Activated CD4-positive, alpha-beta T cell treated with anti-CD3 and anti-CD28 coated beads, Interleukin-2, amount 10 ng/mL, durations not matched to agents 7 days and 5 days (primary cell): ENCODE results near the gene PTRH1. TPM values are rescaled to one million over a fixed set of nuclear protein-coding genes. Genes with fewer than 3 reads are reported as not detected.

Experiments
- CTCF ChIA-PET: fragments of 350-600 bp; sonication (Branson Sonifier 250); formaldehyde crosslinking; loops from one replicate; lab custom pipeline; 2021; ENCODE audit warnings: antibody characterized with exemption; lab: Charles Lee
- POLR2A ChIA-PET: fragments of 350-600 bp; sonication (Branson Sonifier 250); formaldehyde crosslinking; loops from one replicate; lab custom pipeline; 2021; ENCODE audit warnings: antibody characterized with exemption; lab: Charles Lee
- DNase-seq: peaks from one replicate; pipeline ENCODE4 v3.0.0-alpha.2; 2020
- H3K27ac Mint-ChIP-seq: one replicate; pipeline ENCODE4 v1.8.0; 2021; ENCODE audit warnings: mild to moderate bottlenecking, moderate library complexity, mixed read lengths
- H3K27me3 Mint-ChIP-seq: one replicate; pipeline ENCODE4 v1.8.0; 2021; ENCODE audit warnings: mixed read lengths
- H3K36me3 Mint-ChIP-seq: one replicate; pipeline ENCODE4 v1.8.0; 2021; ENCODE audit warnings: low read depth, mixed read lengths
- H3K4me1 Mint-ChIP-seq: one replicate; pipeline ENCODE4 v1.8.0; 2021; ENCODE audit warnings: mixed read lengths
- H3K4me3 Mint-ChIP-seq: one replicate; pipeline ENCODE4 v1.8.0; 2021; ENCODE audit warnings: mild to moderate bottlenecking, moderate library complexity, mixed read lengths
- H3K9me3 Mint-ChIP-seq: one replicate; pipeline ENCODE4 v1.8.0; 2021; ENCODE audit warnings: mixed read lengths
- total RNA-seq, 2 experiments: library from RNA; stranded (reverse); gene quantifications; one replicate each; pipeline ENCODE4 v1.2.3, GENCODE V29; 2021

Gene PTRH1
- total RNA-seq, 2 experiments from 2014 or later: 8.7 to 11.0 TPM

DNA sequence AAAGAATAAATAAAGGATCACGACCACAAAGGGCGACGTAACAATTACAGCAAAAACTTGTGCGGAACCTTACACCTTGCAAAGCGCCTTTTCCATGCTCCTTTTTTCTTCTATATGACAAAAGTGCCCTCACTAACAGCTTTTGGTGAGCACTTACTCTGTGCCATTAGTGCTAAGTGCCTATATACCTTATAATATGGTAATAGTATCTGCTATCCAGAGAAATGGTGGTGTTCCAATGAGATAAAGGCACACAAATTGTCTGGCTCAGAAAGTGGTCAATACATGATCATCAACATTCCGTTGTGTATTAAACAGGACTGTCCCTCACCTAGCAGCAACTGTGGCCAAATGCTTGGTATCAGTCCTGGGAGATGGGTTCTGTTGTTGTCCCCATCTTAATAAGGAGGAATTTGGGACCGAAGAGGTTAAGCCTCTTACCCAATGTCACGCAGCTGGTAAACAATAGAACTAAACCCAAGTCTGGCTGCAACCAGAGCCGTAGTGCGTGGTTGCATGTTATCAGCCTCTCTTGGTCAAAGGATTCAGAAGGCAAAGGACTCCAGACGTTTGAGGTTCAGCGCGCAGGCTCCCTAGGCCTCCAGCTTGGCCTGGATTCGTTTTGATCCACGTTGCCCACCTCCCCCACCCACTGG, 20.2 kb upstream of the PTRH1 start:
- Mint-ChIP-seq H3K4me3 (peak overlapping the region; percentile 82), H3K9me3 (no peaks in the 10 kb centered on the region), H3K27ac (peak overlapping the region; percentile 94), H3K4me1 (peaks cover 27% of the 10 kb centered on the region), H3K27me3 (no peaks in the 10 kb centered on the region), H3K36me3 (peaks cover 17% of the 10 kb centered on the region)
- CTCF ChIA-PET: interaction anchor here (0.9 to 3.0 kb wide), 41 partner anchors 9 to 402 kb away, joined by 3 to 31 read pairs (median 8); partner anchors contain the start of genes CDK9, CFAP157, PIP5KL1 and PTRH1
- POLR2A ChIA-PET: interaction anchor here (1.0 to 1.5 kb wide), 2 partner anchors 50 to 62 kb away, joined by 3 read pairs; no protein-coding TSS in a partner anchor
- no peak for DNase-seq

DNA sequence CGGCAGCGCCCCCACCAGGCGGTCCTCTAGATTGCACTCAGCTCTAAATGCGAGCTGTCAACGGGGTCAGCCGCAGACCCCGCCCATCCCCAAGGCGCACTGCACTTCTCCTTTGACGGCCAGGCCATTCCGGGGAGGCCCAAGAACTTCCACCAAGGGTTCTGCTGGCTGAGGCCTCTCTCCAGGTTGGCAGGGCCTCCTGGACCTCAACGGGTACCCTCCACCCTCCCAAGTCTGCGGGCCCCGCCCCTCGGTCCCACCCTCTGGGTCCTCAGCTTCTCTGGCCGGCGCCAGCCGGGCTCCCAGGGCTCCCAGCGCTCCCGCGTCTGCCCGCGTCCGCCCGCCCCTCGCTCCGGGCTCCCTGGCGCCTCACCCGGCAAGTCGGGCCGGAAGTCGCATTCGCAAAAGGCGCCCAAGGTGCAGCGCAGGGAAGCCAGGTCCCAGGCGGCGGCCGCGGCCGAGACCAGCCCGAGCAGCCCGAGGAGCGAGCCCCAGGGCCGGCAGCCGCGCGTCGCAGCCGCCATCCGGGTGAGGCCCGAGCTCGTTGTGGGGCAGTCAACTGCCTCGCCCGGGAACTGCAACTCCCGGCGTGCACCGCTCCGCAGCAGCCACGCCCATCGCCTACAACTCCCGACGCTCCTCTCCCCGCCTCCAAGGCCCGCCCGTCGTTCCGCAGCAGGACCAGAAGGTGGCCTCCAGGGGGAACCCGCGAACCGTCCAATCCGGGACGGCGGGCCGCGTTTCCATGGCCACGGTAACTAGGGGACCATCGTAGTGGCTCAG, 19.5 kb upstream of the PTRH1 start, which contains the start of gene TOR2A:
TOR2A (minus strand) TSS at position 548 of the 783 bp plus-strand sequence; CDS start at position 524, 24 bp downstream.
- peak within 1 kb of the TSS; percentile 82 for H3K4me3 Mint-ChIP-seq
- peak within 1 kb of the TSS; percentile 94 for H3K27ac Mint-ChIP-seq

DNA sequence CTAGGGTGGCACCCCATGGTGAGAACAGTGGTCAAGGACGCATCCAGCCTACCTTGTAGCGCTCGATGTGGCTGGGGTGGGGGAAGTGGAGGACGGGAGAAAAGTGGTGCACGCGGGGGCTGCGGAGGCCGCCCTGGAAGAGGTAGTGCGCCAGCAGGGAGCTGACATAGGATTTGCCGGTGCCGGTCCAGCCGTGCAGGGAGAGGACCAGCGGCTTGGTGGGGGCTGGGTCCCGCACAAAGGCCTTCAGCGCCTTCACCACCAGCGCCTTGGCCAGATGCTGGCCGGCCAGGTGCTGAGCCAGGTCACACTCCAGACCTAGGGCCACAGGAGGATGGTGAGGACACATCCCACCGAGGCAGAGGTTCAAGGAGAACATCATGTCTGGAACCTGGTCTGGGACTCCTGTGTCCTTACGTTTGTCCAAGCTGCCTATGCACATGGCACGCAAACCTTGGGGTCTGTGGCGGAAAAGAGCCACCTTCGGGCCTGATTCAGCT, 18.8 kb upstream of the PTRH1 start:
- H3K27ac Mint-ChIP-seq: peak overlapping the region; percentile 94
- ChIA-PET POLR2A (interaction anchor here (1.5 kb wide), 1 partner anchor 51 kb away, joined by 3 read pairs; no protein-coding TSS in a partner anchor), CTCF (interaction anchor here (0.6 to 3.0 kb wide), 70 partner anchors 9 to 403 kb away, joined by 3 to 31 read pairs (median 5); partner anchors contain the start of genes CDK9, CFAP157, PIP5KL1 and PTRH1)
- peaks cover 15% of the 10 kb centered on the region for H3K36me3 Mint-ChIP-seq
- H3K4me1 Mint-ChIP-seq: peaks cover 27% of the 10 kb centered on the region
- no peaks in the 10 kb centered on the region for H3K9me3 Mint-ChIP-seq
- no peak for DNase-seq
- H3K4me3 Mint-ChIP-seq: peak overlapping the region; percentile 82
- no peaks in the 10 kb centered on the region for H3K27me3 Mint-ChIP-seq

More for the DNA sequence above, 19.5 kb upstream of the PTRH1 start, which contains the start of gene TOR2A:
- DNase-seq: peak; percentile 99
- POLR2A ChIA-PET: interaction anchor here (1.0 to 1.5 kb wide), 2 partner anchors 50 to 62 kb away, joined by 3 read pairs; no protein-coding TSS in a partner anchor
- no peaks in the 10 kb centered on the region for H3K9me3 Mint-ChIP-seq
- CTCF ChIA-PET: interaction anchor here (0.6 to 3.0 kb wide), 80 partner anchors 9 to 403 kb away, joined by 3 to 31 read pairs (median 5); partner anchors contain the start of genes CDK9, CFAP157, PIP5KL1 and PTRH1
- H3K27me3 Mint-ChIP-seq: no peaks in the 10 kb centered on the region
- peaks cover 27% of the 10 kb centered on the region for H3K4me1 Mint-ChIP-seq
- H3K36me3 Mint-ChIP-seq: peaks cover 17% of the 10 kb centered on the region

DNA sequence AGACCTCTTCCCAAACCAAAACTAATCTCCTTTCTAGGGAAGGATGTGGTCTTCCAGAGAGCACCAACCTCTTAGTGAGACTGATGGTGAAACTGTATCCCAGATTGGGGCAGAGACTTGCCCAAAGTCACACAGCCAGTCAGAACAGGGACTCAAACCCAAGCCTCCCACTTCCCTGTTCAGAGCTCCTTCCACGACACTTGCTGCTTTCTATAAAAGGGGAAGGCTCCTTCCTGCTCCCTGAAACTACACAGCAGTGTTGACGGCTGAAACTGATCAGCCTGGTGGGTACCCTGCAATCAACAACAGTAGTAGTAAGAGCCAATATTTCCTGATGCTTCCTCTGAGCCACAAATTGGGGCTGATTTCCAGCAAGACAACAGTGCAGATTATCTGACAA, 18.2 kb upstream of the PTRH1 start:
- CTCF ChIA-PET: interaction anchor here (0.5 to 3.0 kb wide), 18 partner anchors 11 to 213 kb away, joined by 3 to 31 read pairs (median 10); partner anchors contain the start of genes CDK9, PIP5KL1, PTRH1 and ST6GALNAC4
- Mint-ChIP-seq H3K4me1 (peaks cover 27% of the 10 kb centered on the region), H3K36me3 (peaks cover 12% of the 10 kb centered on the region), H3K27me3 (no peaks in the 10 kb centered on the region), H3K4me3 (peak overlapping the region; percentile 82), H3K9me3 (no peaks in the 10 kb centered on the region), H3K27ac (peak overlapping the region; percentile 39)
- POLR2A ChIA-PET: no interaction called here
- no peak for DNase-seq

DNA sequence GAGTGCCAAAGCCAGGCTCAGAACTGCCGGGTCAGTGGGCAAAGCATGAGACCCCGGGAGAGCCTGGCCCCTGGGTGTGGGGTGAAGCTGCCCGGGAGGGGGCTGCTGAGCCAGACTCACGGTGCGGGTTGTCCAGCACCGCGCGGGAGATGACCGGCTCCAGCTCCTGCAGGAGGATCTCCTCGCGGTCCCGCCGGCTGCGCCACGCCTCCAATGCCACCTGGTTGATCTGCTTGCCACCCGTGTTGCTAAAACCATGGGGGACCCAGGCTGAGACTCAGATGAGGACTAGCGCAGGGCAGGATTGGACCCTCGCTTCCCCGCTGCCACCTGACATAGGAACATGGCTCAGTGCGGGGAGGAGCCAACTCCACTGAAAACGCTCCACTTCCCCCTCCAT, 17.0 kb upstream of the PTRH1 start:
- H3K4me1 Mint-ChIP-seq: peaks cover 27% of the 10 kb centered on the region
- no peak for DNase-seq
- H3K4me3 Mint-ChIP-seq: no peak overlapping the region
- no peak overlapping the region for H3K27ac Mint-ChIP-seq
- no peaks in the 10 kb centered on the region for H3K27me3 Mint-ChIP-seq
- H3K9me3 Mint-ChIP-seq: no peaks in the 10 kb centered on the region
- CTCF ChIA-PET: no interaction called here
- POLR2A ChIA-PET: no interaction called here
- H3K36me3 Mint-ChIP-seq: peaks cover 4% of the 10 kb centered on the region

DNA sequence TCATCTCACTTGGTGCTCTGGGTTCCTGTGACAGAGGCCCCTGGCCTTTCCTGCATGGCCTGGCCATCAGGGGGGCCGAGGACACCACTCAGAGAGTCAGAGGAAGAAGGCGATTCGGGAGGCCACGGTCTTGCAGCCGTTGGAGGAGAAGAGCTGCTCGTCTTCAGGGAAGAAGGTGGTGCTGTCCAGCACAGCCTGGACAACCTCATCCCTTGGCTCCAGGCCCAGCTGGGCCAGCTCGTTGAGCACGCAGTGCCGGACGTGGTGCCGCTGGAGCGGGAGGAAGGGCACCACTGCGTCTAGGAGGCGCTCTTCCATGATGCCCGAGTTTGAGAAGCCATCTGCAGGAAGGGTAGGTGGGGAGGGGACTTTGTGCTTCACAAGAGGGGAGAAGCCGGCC, 16.5 kb upstream of the PTRH1 start:
- peaks cover 24% of the 10 kb centered on the region for H3K4me1 Mint-ChIP-seq
- no peak overlapping the region for H3K27ac Mint-ChIP-seq

DNA sequence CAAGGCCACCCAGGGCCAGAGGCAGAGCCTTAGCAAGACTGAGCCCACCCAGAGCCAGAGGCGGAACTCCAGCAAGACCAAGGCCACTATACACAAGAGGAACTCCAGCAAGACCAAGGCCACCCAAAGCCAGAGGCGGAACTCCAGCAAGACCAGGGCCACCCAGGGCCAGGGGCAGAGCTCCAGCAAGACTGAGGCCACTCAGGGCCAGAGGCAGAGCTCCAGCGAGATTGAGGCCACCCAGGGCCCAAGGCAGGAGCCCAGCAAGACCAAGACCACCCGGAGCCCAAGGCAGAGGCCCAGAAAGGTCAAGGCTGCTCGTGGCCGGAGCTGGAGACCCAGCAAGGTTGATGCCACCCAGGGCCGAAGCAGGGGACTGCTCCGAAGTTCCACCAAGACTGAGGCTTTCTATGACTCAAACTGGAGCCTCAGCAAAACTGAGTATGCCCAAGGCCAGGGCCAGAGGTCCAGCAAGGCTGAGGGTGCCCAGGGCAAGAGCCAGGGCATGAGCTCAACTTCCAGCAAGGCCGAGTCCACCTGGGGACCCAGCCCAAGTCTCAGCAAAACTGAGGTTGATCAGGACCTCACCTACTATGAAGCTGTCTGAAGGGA, 15.4 kb upstream of the PTRH1 start:
- H3K27ac Mint-ChIP-seq: no peak overlapping the region
- H3K9me3 Mint-ChIP-seq: no peaks in the 10 kb centered on the region
- ChIA-PET POLR2A (no interaction called here), CTCF (interaction anchor here (0.8 to 1.4 kb wide), 2 partner anchors 17 to 62 kb away, joined by 3 to 4 read pairs; no protein-coding TSS in a partner anchor)
- no peaks in the 10 kb centered on the region for H3K36me3 Mint-ChIP-seq
- no peak overlapping the region for H3K4me3 Mint-ChIP-seq
- H3K4me1 Mint-ChIP-seq: peaks cover 18% of the 10 kb centered on the region
- DNase-seq: no peak
- no peaks in the 10 kb centered on the region for H3K27me3 Mint-ChIP-seq

More for the DNA sequence above, 16.5 kb upstream of the PTRH1 start:
- peaks cover under 1% of the 10 kb centered on the region for H3K36me3 Mint-ChIP-seq
- CTCF ChIA-PET: no interaction called here
- no peak for DNase-seq
- H3K4me3 Mint-ChIP-seq: no peak overlapping the region
- POLR2A ChIA-PET: no interaction called here
- no peaks in the 10 kb centered on the region for H3K27me3 Mint-ChIP-seq
- H3K9me3 Mint-ChIP-seq: no peaks in the 10 kb centered on the region

DNA sequence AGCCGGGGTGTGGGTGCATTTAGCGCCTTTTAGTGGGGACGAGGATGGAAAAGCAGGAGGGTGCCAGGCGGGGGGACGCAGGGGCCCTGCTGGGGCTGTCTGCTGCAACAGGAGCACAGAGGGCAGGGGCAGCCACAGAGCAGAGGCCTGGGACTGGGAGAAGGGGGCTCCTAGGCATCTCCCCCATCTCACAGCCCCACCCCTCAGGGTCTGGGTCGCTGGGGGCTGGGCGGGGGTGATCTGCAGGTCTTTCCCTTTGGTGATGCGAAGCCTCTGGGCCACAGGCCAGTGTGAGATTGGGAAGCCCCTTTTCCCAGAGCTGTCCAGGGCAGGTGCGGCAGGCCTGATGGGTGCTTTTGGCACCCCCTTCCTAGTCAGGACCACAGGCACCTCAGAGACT, 14.8 kb upstream of the PTRH1 start:
- DNase-seq: no peak
- no peak overlapping the region for H3K27ac Mint-ChIP-seq
- POLR2A ChIA-PET: no interaction called here
- no peaks in the 10 kb centered on the region for H3K27me3 Mint-ChIP-seq
- CTCF ChIA-PET: interaction anchor here (0.6 to 1.4 kb wide), 3 partner anchors 16 to 55 kb away, joined by 3 to 5 read pairs (median 4); no protein-coding TSS in a partner anchor
- no peak overlapping the region for H3K4me3 Mint-ChIP-seq
- H3K4me1 Mint-ChIP-seq: peaks cover 13% of the 10 kb centered on the region
- H3K9me3 Mint-ChIP-seq: no peaks in the 10 kb centered on the region
- H3K36me3 Mint-ChIP-seq: no peaks in the 10 kb centered on the region

DNA sequence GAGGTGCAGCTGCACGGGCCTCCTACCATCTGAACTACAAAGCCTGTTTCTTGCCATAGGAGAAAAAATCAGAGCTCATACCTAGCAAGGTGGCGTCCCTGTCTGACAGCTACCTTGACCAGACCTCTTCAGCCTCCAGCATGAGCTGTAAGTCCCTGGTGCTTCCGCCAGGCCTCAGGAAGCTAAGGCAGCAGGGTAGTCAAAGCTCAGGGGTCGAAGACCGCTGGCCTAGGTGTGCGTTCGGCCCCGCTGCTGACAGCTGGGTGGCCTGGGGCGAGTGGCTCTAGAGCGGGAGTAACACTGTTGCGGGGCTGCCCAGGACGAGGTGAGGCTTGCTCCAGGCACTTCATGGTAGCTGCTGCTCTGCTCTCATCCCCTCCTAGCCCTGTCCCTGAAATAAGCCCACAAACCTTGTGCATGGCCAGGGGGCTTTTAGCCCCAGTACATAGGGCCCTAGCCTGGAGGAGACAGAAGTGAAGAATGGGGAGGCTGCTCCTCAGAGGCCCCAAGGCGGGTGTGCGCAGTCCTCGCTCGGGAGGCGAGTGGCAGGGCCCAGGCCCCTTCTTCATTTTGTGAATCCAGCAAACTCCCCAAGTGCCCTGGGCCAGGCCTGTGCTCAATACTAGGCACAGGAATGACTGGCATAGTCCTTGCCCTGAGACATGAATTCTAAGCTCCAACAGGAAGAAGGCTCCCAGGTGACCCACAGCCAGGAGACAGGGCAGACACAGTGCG, 14.2 kb upstream of the PTRH1 start:
- no peak for DNase-seq
- no peak overlapping the region for H3K27ac Mint-ChIP-seq
- no peaks in the 10 kb centered on the region for H3K9me3 Mint-ChIP-seq
- CTCF ChIA-PET: interaction anchor here (0.6 to 1.4 kb wide), 7 partner anchors 15 to 191 kb away, joined by 3 to 5 read pairs (median 4); no protein-coding TSS in a partner anchor
- H3K4me3 Mint-ChIP-seq: no peak overlapping the region
- H3K27me3 Mint-ChIP-seq: no peaks in the 10 kb centered on the region
- peaks cover 12% of the 10 kb centered on the region for H3K4me1 Mint-ChIP-seq
- POLR2A ChIA-PET: no interaction called here
- no peaks in the 10 kb centered on the region for H3K36me3 Mint-ChIP-seq

DNA sequence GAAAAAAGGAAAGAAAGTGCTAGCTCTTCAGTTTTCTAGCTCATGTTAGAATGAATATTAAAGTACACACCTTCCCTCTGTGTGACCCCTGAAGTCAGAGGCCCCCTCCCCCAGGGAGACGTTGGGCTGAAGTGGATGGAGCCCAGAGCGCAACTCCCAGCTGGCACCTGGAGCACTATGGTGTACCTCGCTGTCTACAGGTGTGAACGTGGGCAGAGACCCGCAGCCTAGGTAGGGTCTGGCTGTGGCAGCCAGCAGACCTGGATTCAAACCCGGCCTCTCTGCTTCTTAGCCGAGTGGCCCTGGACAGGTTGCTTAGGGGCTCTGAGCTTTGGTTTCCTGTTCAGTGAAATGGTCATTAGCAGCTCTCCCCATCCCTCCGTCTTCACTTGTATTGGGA, 13.3 kb upstream of the PTRH1 start:
- Mint-ChIP-seq H3K36me3 (no peaks in the 10 kb centered on the region), H3K27ac (no peak overlapping the region), H3K9me3 (no peaks in the 10 kb centered on the region), H3K4me1 (peaks cover 4% of the 10 kb centered on the region), H3K4me3 (no peak overlapping the region), H3K27me3 (no peaks in the 10 kb centered on the region)
- ChIA-PET POLR2A (no interaction called here), CTCF (interaction anchor here (1.0 to 1.3 kb wide), 5 partner anchors 35 to 192 kb away, joined by 3 to 5 read pairs (median 4); no protein-coding TSS in a partner anchor)
- DNase-seq: no peak

DNA sequence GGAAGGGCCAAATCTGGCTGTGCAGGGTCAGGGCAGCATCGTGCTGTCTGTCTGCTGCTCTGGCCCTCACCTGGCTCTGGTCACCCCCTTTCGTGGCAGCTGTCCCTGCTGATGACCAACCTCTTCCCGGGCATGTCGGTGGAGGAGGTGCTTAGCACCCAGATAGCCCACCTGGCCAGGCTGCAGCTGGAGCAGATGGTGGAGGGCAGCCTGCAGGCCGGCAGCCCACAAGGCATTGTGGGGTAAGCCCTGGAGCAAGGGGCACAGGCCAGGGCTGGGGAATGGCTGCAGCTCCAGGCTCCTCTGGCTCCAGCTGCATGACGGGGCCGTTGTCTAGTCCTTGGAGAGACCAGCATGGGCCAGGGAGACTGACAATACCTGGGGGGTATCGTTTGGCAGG, 11.4 kb upstream of the PTRH1 start:
- H3K4me1 Mint-ChIP-seq: peaks cover 2% of the 10 kb centered on the region
- CTCF ChIA-PET: interaction anchor here (0.6 to 3.8 kb wide), 4 partner anchors 8 to 42 kb away, joined by 3 to 18 read pairs (median 4); partner anchors contain the start of genes PTRH1, TOR2A and TTC16
- no peaks in the 10 kb centered on the region for H3K27me3 Mint-ChIP-seq
- H3K4me3 Mint-ChIP-seq: no peak overlapping the region
- no peaks in the 10 kb centered on the region for H3K9me3 Mint-ChIP-seq
- no peak for DNase-seq
- no peak overlapping the region for H3K27ac Mint-ChIP-seq
- POLR2A ChIA-PET: no interaction called here
- H3K36me3 Mint-ChIP-seq: no peaks in the 10 kb centered on the region
